GM06990 (cell line): ENCODE results near the gene OR51B2.
"Not testable (repeated sequence)": the region's sequence is repeated elsewhere in the genome, so short reads cannot be mapped to it uniquely, and the experiment has no call there.

Source experiments
- DNase-seq: peaks from one replicate; pipeline ENCODE4 v3.0.0-alpha.2; 2011; ENCODE audit not compliant: insufficient read length; ENCODE audit errors: extremely low read depth
- H3K27me3 ChIP-seq: replicated peaks from 2 replicates; pipeline ENCODE4 v1.6.0; 2011; ENCODE audit warnings: low read length; ENCODE audit not compliant: control insufficient read depth, insufficient read depth
- H3K36me3 ChIP-seq: 2 replicates; pipeline ENCODE4 v1.5.1; 2011; ENCODE audit warnings: low read length; ENCODE audit not compliant: control insufficient read depth, insufficient read depth
- H3K4me3 ChIP-seq: replicated peaks from 2 replicates; pipeline ENCODE4 v1.5.1; 2011; ENCODE audit warnings: low read depth, mild to moderate bottlenecking, control low read depth, low read length
- CTCF ChIP-seq: IDR thresholded peaks from 2 replicates; pipeline ENCODE4 v1.5.1; 2011; ENCODE audit warnings: low read length, control low read depth, mild to moderate bottlenecking, inconsistent platforms; ENCODE audit not compliant: insufficient read depth, poor library complexity, severe bottlenecking

Gene OR51B2

GRCh38 chr11:5364214-5364613, 40.1 kb upstream of the OR51B2 start:
- H3K36me3 ChIP-seq = no peaks in the 10 kb centered on the region
- TF ChIP-seq CTCF = no peak
- no peaks in the 10 kb centered on the region; the same call in 1 of the 2 replicates for H3K27me3 ChIP-seq
- DNase-seq = no peak
- no peak overlapping the region for H3K4me3 ChIP-seq

GRCh38 chr11:5363679-5364078, 39.6 kb upstream of the OR51B2 start:
- TF ChIP-seq CTCF = no peak
- Histone ChIP-seq H3K36me3 (no peaks in the 10 kb centered on the region), H3K4me3 (no peak overlapping the region), H3K27me3 (no peaks in the 10 kb centered on the region; the same call in 1 of the 2 replicates)
- no peak for DNase-seq

GRCh38 chr11:5362017-5362625, 38.0 kb upstream of the OR51B2 start:
- DNase-seq = no peak
- H3K27me3 ChIP-seq = no peaks in the 10 kb centered on the region; the same call in 1 of the 2 replicates
- H3K4me3 ChIP-seq = no peak overlapping the region
- no peaks in the 10 kb centered on the region for H3K36me3 ChIP-seq
- TF ChIP-seq CTCF = no peak

GRCh38 chr11:5356031-5356430, 31.9 kb upstream of the OR51B2 start:
- DNase-seq, H3K4me3 ChIP-seq, H3K36me3 ChIP-seq, H3K27me3 ChIP-seq: not testable (repeated sequence)

- Histone ChIP-seq H3K4me3 (no peak within 1 kb of the TSS), H3K27me3 (no peaks in the 10 kb centered on the region; the same call in 1 of the 2 replicates), H3K36me3 (no peaks in the 10 kb centered on the region)
- DNase-seq = no peak
- no peak for TF ChIP-seq CTCF
Observed at GRCh38 chr11:5351208-5351607, 27.1 kb upstream of the OR51B2 start, which contains the start of gene OR51B6. OR51B6 (plus strand) TSS chr11:5351508; CDS start chr11:5351508, 0 bp downstream.

- TF ChIP-seq CTCF = no peak
- no peaks in the 10 kb centered on the region; the same call in 1 of the 2 replicates for H3K27me3 ChIP-seq
- DNase-seq = no peak
Observed at GRCh38 chr11:5349550-5349949, 25.5 kb upstream of the OR51B2 start.

More at GRCh38 chr11:5349550-5349949, 25.5 kb upstream of the OR51B2 start:
- H3K36me3 ChIP-seq = no peaks in the 10 kb centered on the region
- H3K4me3 ChIP-seq = no peak overlapping the region
